ENCODE results near the gene ZNF407. TPM values are rescaled to one million over a fixed set of nuclear protein-coding genes. Genes with fewer than 3 reads are reported as not detected.
A peak's percentile ranks its signal among the peaks of the same experiment; 100 is the strongest.

Gene ZNF407
- total and polyA plus RNA-seq, 2 of the 13 experiments (the other 11 are each of a cell fraction or from before 2014, with no cell fraction given), result 2.3 to 8.7 TPM

DNA sequence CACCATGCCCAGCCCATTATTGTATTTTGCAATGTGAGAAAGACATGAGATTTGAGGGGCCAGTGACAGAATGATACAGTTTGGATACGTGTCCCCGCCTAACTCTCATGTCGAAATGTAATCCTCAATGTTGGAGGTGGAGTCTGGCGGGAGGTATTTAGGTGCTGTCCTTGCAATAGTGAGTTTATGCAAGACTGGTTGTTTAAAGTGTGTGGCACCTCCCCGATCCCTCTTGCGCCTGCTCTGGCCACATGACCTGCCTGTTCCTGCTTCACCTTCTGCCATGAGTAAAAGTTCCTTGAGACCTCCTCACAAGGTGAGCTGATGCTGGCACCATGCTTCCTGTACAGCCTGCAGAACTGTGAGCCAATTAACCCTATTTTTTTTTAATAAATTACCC is 46.8 kb upstream of the ZNF407 start:
- Histone ChIP-seq H3K36me3 (replicated peaks in 1 of 2; ENCODE audit: control insufficient read depth in 1 of 2, insufficient read depth in 2 of 2, low read length in 2 of 2) (no peaks in the 10 kb centered on the region), H4K20me1 (ENCODE audit: insufficient read depth, low read length) (no peaks in the 10 kb centered on the region), H3K9me3 (ENCODE audit: low read length) (peaks cover 23% of the 10 kb centered on the region), H3K9ac (ENCODE audit: insufficient read depth, low read depth, low read length) (no peak overlapping the region), H3K27me3 (ENCODE audit: control insufficient read depth in 1 of 2, insufficient read depth in 2 of 2, low read length in 2 of 2) (peaks cover 0 to 4% of the 10 kb centered on the region in 2 experiments; a peak in 2 of 5 replicates), H3K27ac (ENCODE audit: extremely low read length, insufficient read depth, low read length) (no peak overlapping the region), H3K4me3 (replicated peaks in 1 of 3; ENCODE audit: insufficient read depth in 1 of 3, low read depth in 2 of 3, low read length in 3 of 3) (no peak overlapping the region), H2AFZ (ENCODE audit: low read length) (no peak overlapping the region), H3K79me2 (ENCODE audit: insufficient read depth, low read length) (no peaks in the 10 kb centered on the region), H3K4me1 (ENCODE audit: insufficient read depth, low read length) (peaks cover 25% of the 10 kb centered on the region), H3K4me2 (ENCODE audit: low read depth, low read length) (no peak overlapping the region)
- 51% methylated on average over 4 of the region's 6 CpGs for WGBS (ENCODE audit: low lambda C conversion rate)
- POLR2A ChIA-PET, result interaction anchor here (1.5 to 1.6 kb wide), 2 partner anchors 9 to 55 kb away, joined by 13 to 25 read pairs; partner anchors contain the start of gene CNDP2
- no peak for FAIRE-seq
- TF ChIP-seq ZNF484 (CRISPR knock-in tag; IDR thresholded peaks at IDR 0.05; ENCODE audit: borderline replicate concordance, low read depth), result no peak
- TF ChIP-seq ZMYM2 (CRISPR knock-in tag; IDR thresholded peaks at IDR 0.05), result no peak
- TF ChIP-seq, protein P1, sequence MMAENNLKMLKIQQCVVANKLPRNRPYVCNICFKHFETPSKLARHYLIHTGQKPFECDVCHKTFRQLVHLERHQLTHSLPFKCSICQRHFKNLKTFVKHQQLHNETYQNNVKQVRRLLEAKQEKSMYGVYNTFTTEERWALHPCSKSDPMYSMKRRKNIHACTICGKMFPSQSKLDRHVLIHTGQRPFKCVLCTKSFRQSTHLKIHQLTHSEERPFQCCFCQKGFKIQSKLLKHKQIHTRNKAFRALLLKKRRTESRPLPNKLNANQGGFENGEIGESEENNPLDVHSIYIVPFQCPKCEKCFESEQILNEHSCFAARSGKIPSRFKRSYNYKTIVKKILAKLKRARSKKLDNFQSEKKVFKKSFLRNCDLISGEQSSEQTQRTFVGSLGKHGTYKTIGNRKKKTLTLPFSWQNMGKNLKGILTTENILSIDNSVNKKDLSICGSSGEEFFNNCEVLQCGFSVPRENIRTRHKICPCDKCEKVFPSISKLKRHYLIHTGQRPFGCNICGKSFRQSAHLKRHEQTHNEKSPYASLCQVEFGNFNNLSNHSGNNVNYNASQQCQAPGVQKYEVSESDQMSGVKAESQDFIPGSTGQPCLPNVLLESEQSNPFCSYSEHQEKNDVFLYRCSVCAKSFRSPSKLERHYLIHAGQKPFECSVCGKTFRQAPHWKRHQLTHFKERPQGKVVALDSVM (CRISPR knock-in tag; IDR thresholded peaks at IDR 0.05), result no peak
- TF ChIP-seq ZNF441 (CRISPR knock-in tag; IDR thresholded peaks at IDR 0.05; ENCODE audit: borderline replicate concordance), result no peak
- intact Hi-C loops (cut with micrococcal nuclease; ENCODE audit: unreplicated experiment), result no loop called here
- DNase-seq (ENCODE audit: low spot score), result no peak
- no peak for ATAC-seq
- BruUV-seq (replicated peaks), result no TSS peak
- in situ Hi-C loops (cut with HindIII; ENCODE audit: extremely low pct_ligation_motif_present, low pct_unique_long_range_greater_than_20kb), result loop anchor here (5.0 to 10.0 kb wide), 2 partner anchors 199 to 356 kb away; no protein-coding TSS in a partner anchor
- CTCF ChIA-PET (ENCODE audit: low intra/inter-chr PET ratio, low total read pairs), result interaction anchor here (2.8 kb wide), 1 partner anchor 197 kb away, joined by 22 read pairs; no protein-coding TSS in a partner anchor

DNA sequence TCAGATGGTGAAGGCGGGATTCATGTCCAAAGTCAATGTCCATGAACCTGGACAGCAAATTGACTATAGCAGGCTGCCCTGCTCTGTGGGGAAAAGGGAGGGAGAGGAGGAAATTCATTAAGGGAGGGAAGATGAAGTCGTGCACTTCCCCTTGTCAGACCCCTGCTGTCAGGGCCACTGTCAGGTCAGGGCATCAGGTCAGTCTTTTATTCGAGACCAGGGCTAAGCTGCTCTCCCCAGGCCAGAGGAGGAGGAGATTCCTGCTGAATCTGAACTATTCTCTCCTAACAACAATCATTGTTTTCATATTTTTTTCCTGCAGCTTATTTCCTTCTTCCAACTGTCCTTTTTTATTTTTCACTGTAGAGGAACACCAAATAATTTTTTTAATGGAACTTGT is 46.2 kb upstream of the ZNF407 start:
- no peak overlapping the region for H3K4me3 ChIP-seq (replicated peaks in 1 of 3; ENCODE audit: insufficient read depth in 1 of 3, low read depth in 2 of 3, low read length in 3 of 3)
- TF ChIP-seq, protein P2, sequence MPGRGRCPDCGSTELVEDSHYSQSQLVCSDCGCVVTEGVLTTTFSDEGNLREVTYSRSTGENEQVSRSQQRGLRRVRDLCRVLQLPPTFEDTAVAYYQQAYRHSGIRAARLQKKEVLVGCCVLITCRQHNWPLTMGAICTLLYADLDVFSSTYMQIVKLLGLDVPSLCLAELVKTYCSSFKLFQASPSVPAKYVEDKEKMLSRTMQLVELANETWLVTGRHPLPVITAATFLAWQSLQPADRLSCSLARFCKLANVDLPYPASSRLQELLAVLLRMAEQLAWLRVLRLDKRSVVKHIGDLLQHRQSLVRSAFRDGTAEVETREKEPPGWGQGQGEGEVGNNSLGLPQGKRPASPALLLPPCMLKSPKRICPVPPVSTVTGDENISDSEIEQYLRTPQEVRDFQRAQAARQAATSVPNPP (CRISPR knock-in tag; IDR thresholded peaks at IDR 0.05), result no peak
- no peak for TF ChIP-seq ZSCAN12 (CRISPR knock-in tag; IDR thresholded peaks at IDR 0.05)
- TF ChIP-seq, protein P3, sequence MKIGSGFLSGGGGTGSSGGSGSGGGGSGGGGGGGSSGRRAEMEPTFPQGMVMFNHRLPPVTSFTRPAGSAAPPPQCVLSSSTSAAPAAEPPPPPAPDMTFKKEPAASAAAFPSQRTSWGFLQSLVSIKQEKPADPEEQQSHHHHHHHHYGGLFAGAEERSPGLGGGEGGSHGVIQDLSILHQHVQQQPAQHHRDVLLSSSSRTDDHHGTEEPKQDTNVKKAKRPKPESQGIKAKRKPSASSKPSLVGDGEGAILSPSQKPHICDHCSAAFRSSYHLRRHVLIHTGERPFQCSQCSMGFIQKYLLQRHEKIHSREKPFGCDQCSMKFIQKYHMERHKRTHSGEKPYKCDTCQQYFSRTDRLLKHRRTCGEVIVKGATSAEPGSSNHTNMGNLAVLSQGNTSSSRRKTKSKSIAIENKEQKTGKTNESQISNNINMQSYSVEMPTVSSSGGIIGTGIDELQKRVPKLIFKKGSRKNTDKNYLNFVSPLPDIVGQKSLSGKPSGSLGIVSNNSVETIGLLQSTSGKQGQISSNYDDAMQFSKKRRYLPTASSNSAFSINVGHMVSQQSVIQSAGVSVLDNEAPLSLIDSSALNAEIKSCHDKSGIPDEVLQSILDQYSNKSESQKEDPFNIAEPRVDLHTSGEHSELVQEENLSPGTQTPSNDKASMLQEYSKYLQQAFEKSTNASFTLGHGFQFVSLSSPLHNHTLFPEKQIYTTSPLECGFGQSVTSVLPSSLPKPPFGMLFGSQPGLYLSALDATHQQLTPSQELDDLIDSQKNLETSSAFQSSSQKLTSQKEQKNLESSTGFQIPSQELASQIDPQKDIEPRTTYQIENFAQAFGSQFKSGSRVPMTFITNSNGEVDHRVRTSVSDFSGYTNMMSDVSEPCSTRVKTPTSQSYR (CRISPR knock-in tag; IDR thresholded peaks at IDR 0.05; ENCODE audit: borderline replicate concordance), result no peak
- TF ChIP-seq NFIB (CRISPR knock-in tag; IDR thresholded peaks at IDR 0.05; ENCODE audit: borderline replicate concordance), result no peak
- TF ChIP-seq, protein P4, sequence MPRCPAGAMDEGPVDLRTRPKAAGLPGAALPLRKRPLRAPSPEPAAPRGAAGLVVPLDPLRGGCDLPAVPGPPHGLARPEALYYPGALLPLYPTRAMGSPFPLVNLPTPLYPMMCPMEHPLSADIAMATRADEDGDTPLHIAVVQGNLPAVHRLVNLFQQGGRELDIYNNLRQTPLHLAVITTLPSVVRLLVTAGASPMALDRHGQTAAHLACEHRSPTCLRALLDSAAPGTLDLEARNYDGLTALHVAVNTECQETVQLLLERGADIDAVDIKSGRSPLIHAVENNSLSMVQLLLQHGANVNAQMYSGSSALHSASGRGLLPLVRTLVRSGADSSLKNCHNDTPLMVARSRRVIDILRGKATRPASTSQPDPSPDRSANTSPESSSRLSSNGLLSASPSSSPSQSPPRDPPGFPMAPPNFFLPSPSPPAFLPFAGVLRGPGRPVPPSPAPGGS (CRISPR knock-in tag; IDR thresholded peaks at IDR 0.05), result no peak

More for the DNA sequence above, 46.2 kb upstream of the ZNF407 start:
- intact Hi-C loops (cut with micrococcal nuclease; ENCODE audit: unreplicated experiment) (no loop called here), in situ Hi-C loops (cut with HindIII; ENCODE audit: extremely low pct_ligation_motif_present, low pct_unique_long_range_greater_than_20kb) (loop anchor here (5.0 to 10.0 kb wide), 2 partner anchors 199 to 357 kb away; no protein-coding TSS in a partner anchor)
- Histone ChIP-seq H2AFZ (ENCODE audit: low read length) (peak overlapping the region; percentile 31), H3K27ac (ENCODE audit: extremely low read length, insufficient read depth, low read length) (no peak overlapping the region), H3K4me2 (ENCODE audit: low read depth, low read length) (peak overlapping the region; percentile 14; the same call in 1 of the 2 replicates), H3K9me3 (ENCODE audit: low read length) (peaks cover 23% of the 10 kb centered on the region), H3K79me2 (ENCODE audit: insufficient read depth, low read length) (no peaks in the 10 kb centered on the region), H3K4me1 (ENCODE audit: insufficient read depth, low read length) (peaks cover 22% of the 10 kb centered on the region), H3K27me3 (ENCODE audit: control insufficient read depth in 1 of 2, insufficient read depth in 2 of 2, low read length in 2 of 2) (peaks cover 0 to 8% of the 10 kb centered on the region in 2 experiments; a peak in 2 of 5 replicates), H3K9ac (ENCODE audit: insufficient read depth, low read depth, low read length) (no peak overlapping the region), H4K20me1 (ENCODE audit: insufficient read depth, low read length) (no peaks in the 10 kb centered on the region), H3K36me3 (replicated peaks in 1 of 2; ENCODE audit: control insufficient read depth in 1 of 2, insufficient read depth in 2 of 2, low read length in 2 of 2) (no peaks in the 10 kb centered on the region)
- DNase-seq (ENCODE audit: low spot score) (no peak), ATAC-seq (peak; percentile 54), FAIRE-seq (no peak)
- ChIA-PET CTCF (ENCODE audit: low intra/inter-chr PET ratio, low total read pairs) (interaction anchor here (1.2 to 2.8 kb wide), 3 partner anchors 58 to 198 kb away, joined by 3 to 22 read pairs (median 5); no protein-coding TSS in a partner anchor), POLR2A (interaction anchor here (0.6 to 1.6 kb wide), 3 partner anchors 10 to 61 kb away, joined by 6 to 25 read pairs (median 13); partner anchors contain the start of gene CNDP2)
- BruUV-seq (replicated peaks), result no TSS peak
- WGBS (ENCODE audit: low lambda C conversion rate), result 16% methylated on average over 3 of the region's 3 CpGs
